ENCODE measurements around the gene FBXO38.

FBXO38 gene

GRCh38 chr5:148372166-148372725 lies 11.5 kb upstream of the FBXO38 start:
- Mint-ChIP-seq H3K27me3 (ENCODE audit: low read depth) (no peaks in the 10 kb centered on the region), H3K4me1 (no peaks in the 10 kb centered on the region), H3K27ac (no peak overlapping the region), H3K36me3 (ENCODE audit: low read depth) (no peaks in the 10 kb centered on the region), H3K4me3 (no peak overlapping the region), H3K9me3 (peaks cover 8% of the 10 kb centered on the region)
- TF ChIP-seq, protein P1, sequence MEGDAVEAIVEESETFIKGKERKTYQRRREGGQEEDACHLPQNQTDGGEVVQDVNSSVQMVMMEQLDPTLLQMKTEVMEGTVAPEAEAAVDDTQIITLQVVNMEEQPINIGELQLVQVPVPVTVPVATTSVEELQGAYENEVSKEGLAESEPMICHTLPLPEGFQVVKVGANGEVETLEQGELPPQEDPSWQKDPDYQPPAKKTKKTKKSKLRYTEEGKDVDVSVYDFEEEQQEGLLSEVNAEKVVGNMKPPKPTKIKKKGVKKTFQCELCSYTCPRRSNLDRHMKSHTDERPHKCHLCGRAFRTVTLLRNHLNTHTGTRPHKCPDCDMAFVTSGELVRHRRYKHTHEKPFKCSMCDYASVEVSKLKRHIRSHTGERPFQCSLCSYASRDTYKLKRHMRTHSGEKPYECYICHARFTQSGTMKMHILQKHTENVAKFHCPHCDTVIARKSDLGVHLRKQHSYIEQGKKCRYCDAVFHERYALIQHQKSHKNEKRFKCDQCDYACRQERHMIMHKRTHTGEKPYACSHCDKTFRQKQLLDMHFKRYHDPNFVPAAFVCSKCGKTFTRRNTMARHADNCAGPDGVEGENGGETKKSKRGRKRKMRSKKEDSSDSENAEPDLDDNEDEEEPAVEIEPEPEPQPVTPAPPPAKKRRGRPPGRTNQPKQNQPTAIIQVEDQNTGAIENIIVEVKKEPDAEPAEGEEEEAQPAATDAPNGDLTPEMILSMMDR (IDR thresholded peaks at IDR 0.05; ENCODE audit: unreplicated experiment in 3 of 3) = no peak

GRCh38 chr5:148372893-148373292 lies 10.9 kb upstream of the FBXO38 start:
- TF ChIP-seq, protein P1 (IDR thresholded peaks at IDR 0.05; ENCODE audit: unreplicated experiment in 3 of 3) = no peak
- Mint-ChIP-seq H3K9me3 (peaks cover 6% of the 10 kb centered on the region), H3K36me3 (ENCODE audit: low read depth) (no peaks in the 10 kb centered on the region), H3K27me3 (ENCODE audit: low read depth) (no peaks in the 10 kb centered on the region), H3K27ac (no peak overlapping the region), H3K4me1 (no peaks in the 10 kb centered on the region), H3K4me3 (no peak overlapping the region)

DNA sequence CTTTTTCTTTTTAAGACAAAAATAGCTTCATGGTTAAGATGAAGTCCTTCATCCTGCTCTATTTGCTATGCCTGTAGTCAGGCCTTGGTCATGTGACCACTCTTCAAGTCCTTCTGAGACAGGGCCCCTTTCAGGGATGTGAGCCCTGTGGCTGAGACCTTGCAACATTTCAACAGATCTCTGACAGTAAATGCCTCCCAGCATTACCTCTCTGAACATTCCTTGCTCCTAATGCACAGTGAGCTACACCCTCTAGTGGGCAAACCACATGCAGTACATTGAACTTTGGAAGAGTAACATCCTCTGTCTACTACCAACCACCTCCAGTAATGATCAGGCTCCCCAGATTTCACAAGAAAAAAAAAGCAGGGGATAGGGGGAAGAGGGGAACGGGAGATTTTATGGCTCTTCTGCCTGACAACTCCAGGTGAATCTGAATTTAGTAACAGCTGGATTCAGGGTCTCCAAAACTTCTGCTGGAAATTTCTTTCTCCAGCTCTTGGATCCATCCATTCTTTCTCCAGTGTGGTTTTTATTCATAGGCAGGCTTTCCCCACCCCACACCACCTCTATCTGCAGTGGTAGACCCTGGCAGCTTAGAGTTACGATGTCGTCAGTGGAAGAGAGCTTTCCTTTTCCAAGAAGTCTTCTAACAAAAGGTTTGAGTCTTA lies 8.9 kb upstream of the FBXO38 start:
- TF ChIP-seq, protein P1 (IDR thresholded peaks at IDR 0.05; ENCODE audit: unreplicated experiment in 3 of 3) = peak; percentile 59 to 68 (median 68)
- Mint-ChIP-seq H3K4me1 (no peaks in the 10 kb centered on the region), H3K27ac (no peak overlapping the region), H3K4me3 (no peak overlapping the region), H3K27me3 (ENCODE audit: low read depth) (no peaks in the 10 kb centered on the region), H3K9me3 (no peaks in the 10 kb centered on the region), H3K36me3 (ENCODE audit: low read depth) (no peaks in the 10 kb centered on the region)

GRCh38 chr5:148376198-148376597 lies 7.6 kb upstream of the FBXO38 start:
- TF ChIP-seq, protein P1 (IDR thresholded peaks at IDR 0.05; ENCODE audit: unreplicated experiment in 3 of 3) = no peak
- Mint-ChIP-seq H3K4me1 (no peaks in the 10 kb centered on the region), H3K9me3 (no peaks in the 10 kb centered on the region), H3K27ac (no peak overlapping the region), H3K4me3 (no peak overlapping the region), H3K36me3 (ENCODE audit: low read depth) (no peaks in the 10 kb centered on the region), H3K27me3 (ENCODE audit: low read depth) (no peaks in the 10 kb centered on the region)

- Mint-ChIP-seq H3K36me3 (ENCODE audit: low read depth) (no peaks in the 10 kb centered on the region), H3K27me3 (ENCODE audit: low read depth) (no peaks in the 10 kb centered on the region), H3K9me3 (no peaks in the 10 kb centered on the region), H3K4me1 (peaks cover 13% of the 10 kb centered on the region), H3K4me3 (no peak overlapping the region), H3K27ac (no peak overlapping the region)
- TF ChIP-seq, protein P1 (IDR thresholded peaks at IDR 0.05; ENCODE audit: unreplicated experiment in 3 of 3) = no peak
Observed at GRCh38 chr5:148378670-148379069, 5.1 kb upstream of the FBXO38 start.

GRCh38 chr5:148379340-148379739 lies 4.4 kb upstream of the FBXO38 start:
- H3K4me1 Mint-ChIP-seq = peaks cover 20% of the 10 kb centered on the region
- no peaks in the 10 kb centered on the region for H3K36me3 Mint-ChIP-seq (ENCODE audit: low read depth)
- TF ChIP-seq, protein P1 (IDR thresholded peaks at IDR 0.05; ENCODE audit: unreplicated experiment in 3 of 3) = no peak
- no peaks in the 10 kb centered on the region for H3K9me3 Mint-ChIP-seq
- no peak overlapping the region for H3K4me3 Mint-ChIP-seq
- H3K27ac Mint-ChIP-seq = no peak overlapping the region
- no peaks in the 10 kb centered on the region for H3K27me3 Mint-ChIP-seq (ENCODE audit: low read depth)
